Left lung (tissue), 10 donors: ENCODE measurements around the gene RNF41. TPM values are rescaled to one million over a fixed set of nuclear protein-coding genes. Genes with fewer than 3 reads are reported as not detected.

Experiments used
- ATAC-seq: fragments of 200-7000 bp; cut with Tn5 transposase; one replicate; pipeline ENCODE4 v1.9.1; 2020; ENCODE audit warnings: moderate library complexity
- DNase-seq, 4 donors: peaks; one replicate each; pipeline ENCODE4 v3.0.0-alpha.2; 2013 to 2020
- H3K27ac ChIP-seq, 2 donors: fragments of 200-600 bp; sonication (generic) in 1 of 2; one replicate each; pipeline versions ENCODE4 v1.5.0 to v1.8.0; 2020 to 2021
- H3K27me3 ChIP-seq, 2 donors: fragments of 200-600 bp; sonication (generic) in 1 of 2; one replicate each; pipeline versions ENCODE4 v1.5.0 to v1.8.0; 2020 to 2021
- H3K36me3 ChIP-seq, 2 donors: fragments of 200-600 bp; sonication (generic) in 1 of 2; one replicate each; pipeline versions ENCODE4 v1.5.0 to v1.8.0; 2020 to 2021
- H3K4me1 ChIP-seq, 2 donors: fragments of 200-600 bp; one replicate each; pipeline ENCODE4 v1.8.0; 2021
- H3K4me3 ChIP-seq, 2 donors: fragments of 200-600 bp; sonication (generic) in 1 of 2; one replicate each; pipeline versions ENCODE4 v1.5.0 to v1.8.0; 2020 to 2021; ENCODE audit warnings: mild to moderate bottlenecking in 1 of 2
- H3K9me3 ChIP-seq, 2 donors: fragments of 200-600 bp; sonication (generic) in 1 of 2; one replicate each; pipeline versions ENCODE4 v1.5.0 to v1.8.0; 2020 to 2021
- CTCF ChIP-seq, 2 donors: fragments of 200-600 bp; sonication (generic) in 1 of 2; IDR thresholded peaks; one replicate each; pipeline versions ENCODE4 v1.5.0 to v1.8.0; 2021; ENCODE audit warnings: antibody characterized with exemption in 2 of 2
- intact Hi-C, 2 donors: fragments of 100-400 bp; cut with DNase I; formaldehyde crosslinking; loops; one replicate each; pipeline versions ENCODE4 v1.11.2 to v1.14.2; 2022
- polyA plus RNA-seq, 6 donors: library from polyadenylated mRNA; unstranded; fragments of 120-200 nt; gene quantifications; one replicate each; pipeline ENCODE4 v1.2.1, GENCODE V29; 2013; ENCODE audit not compliant: insufficient read length in 6 of 6
- total RNA-seq, 2 donors: library from RNA; stranded (reverse); fragmentation: NEBNext Ultra II Directional; extraction: Animal tissue kit (Norgen Biotek cat#: 25700); gene quantifications; one replicate each; pipeline ENCODE4 v1.2.1, GENCODE V29; 2021
- donor health status: DM: no; HTN: yes; CAD: no.
- donor health status: DM: no; HTN: no; CAD: no.

RNF41 gene
- total and polyA plus RNA-seq, 8 donors, result 41.5 to 51.4 (median 42.8) TPM

- TF ChIP-seq CTCF (IDR thresholded peaks at IDR 0.05), result peak; percentile 60 to 77
- ATAC-seq, result peak; percentile 91
- H3K36me3 ChIP-seq, result peaks cover 0 to 26% of the 10 kb centered on the region in 2 donors
These were observed 32.4 kb downstream of the RNF41 start, which contains the start of gene SMARCC2 for GRCh38 chr12:56189099-56189917. SMARCC2 (minus strand) TSS chr12:56189483; CDS start chr12:56189461, 22 bp downstream.

GRCh38 chr12:56188778-56189098 is 33.0 kb downstream of the RNF41 start:
- Histone ChIP-seq H3K36me3 (peaks cover 0 to 31% of the 10 kb centered on the region in 2 donors), H3K27ac (peak overlapping the region; percentile 80 to 88), H3K9me3 (no peaks in the 10 kb centered on the region), H3K4me1 (peaks cover 10 to 29% of the 10 kb centered on the region in 2 donors), H3K27me3 (no peaks in the 10 kb centered on the region), H3K4me3 (peak overlapping the region; percentile 79 to 83)
- ATAC-seq, result peak; percentile 1
- no peak for TF ChIP-seq CTCF (IDR thresholded peaks at IDR 0.05)
- DNase-seq, result no peak
- intact Hi-C loops, result loop anchor here in 1 of 2 donors (5.0 kb wide), 1 partner anchor 66 kb away; no protein-coding TSS in a partner anchor

More at GRCh38 chr12:56189099-56189917, 32.4 kb downstream of the RNF41 start, which contains the start of gene SMARCC2:
- Histone ChIP-seq H3K9me3 (no peaks in the 10 kb centered on the region), H3K4me3 (peak within 1 kb of the TSS; percentile 79 to 83), H3K4me1 (peaks cover 10 to 29% of the 10 kb centered on the region in 2 donors), H3K27me3 (no peaks in the 10 kb centered on the region), H3K27ac (peak within 1 kb of the TSS; percentile 88 to 94)
- intact Hi-C loops, result loop anchor here in 1 of 2 donors (5.0 kb wide), 1 partner anchor 67 kb away; no protein-coding TSS in a partner anchor
- peak; percentile 80 to 97 (median 90) for DNase-seq

DNA sequence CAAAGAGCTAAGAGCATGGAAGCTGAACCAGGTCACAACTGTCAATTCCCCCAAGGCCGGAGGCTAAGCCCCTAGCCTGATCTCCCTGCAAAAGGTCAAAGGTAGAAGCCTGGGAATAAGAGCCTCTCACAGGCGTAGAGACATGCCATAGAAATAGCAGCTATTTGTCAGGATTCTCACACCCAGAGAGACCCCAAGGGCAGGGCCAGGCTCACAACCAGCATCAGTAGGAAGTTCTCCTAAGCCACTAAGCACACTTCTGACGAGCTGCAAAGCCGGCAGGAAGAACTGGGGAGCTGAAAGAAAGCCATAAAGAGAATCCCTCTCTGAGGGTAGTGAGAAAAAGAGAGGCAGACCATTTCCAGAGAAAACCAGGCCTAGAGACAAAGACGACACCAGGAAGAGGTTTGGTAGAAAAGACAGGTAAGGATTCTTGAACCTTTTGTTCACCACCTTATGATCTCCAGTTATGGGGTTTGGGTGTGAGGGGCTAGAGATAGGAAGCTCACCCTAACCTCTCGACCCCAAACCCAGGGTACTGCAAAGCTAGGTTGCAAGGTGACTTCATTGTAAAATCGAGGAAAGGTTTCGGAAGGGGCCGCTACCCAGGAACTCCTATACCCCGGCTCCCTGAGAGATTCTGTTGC is 33.5 kb downstream of the RNF41 start:
- peaks cover 0 to 36% of the 10 kb centered on the region in 2 donors for H3K36me3 ChIP-seq
- H3K9me3 ChIP-seq, result no peaks in the 10 kb centered on the region
- no peak for DNase-seq
- peak overlapping the region; percentile 79 to 83 for H3K4me3 ChIP-seq
- H3K4me1 ChIP-seq, result peaks cover 10 to 29% of the 10 kb centered on the region in 2 donors
- intact Hi-C loops, result loop anchor here in 1 of 2 donors (5.0 kb wide), 1 partner anchor 66 kb away; no protein-coding TSS in a partner anchor
- TF ChIP-seq CTCF (IDR thresholded peaks at IDR 0.05), result no peak
- peak overlapping the region; percentile 80 to 88 for H3K27ac ChIP-seq
- no peaks in the 10 kb centered on the region for H3K27me3 ChIP-seq
- ATAC-seq, result no peak

DNA sequence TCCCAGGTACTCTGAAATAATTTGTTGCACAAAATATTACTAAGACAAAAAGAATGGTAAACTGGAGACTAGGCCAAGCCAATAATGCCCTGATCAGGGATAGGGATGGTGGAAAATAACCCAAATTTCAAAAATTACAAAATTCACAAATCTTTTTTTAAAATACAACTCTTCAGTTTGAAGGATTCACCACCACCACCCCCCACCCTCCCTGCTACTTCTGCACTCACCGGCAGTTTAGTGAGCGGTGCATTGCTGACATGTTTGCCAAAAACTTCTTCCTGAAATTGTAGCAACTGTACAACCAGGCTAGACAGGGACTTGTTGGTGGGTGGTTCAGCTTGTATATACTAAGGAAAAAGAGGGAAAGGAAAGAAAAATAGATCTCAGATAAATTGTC is 34.8 kb downstream of the RNF41 start:
- intact Hi-C loops, result loop anchor here in 1 of 2 donors (5.0 kb wide), 1 partner anchor 65 kb away; no protein-coding TSS in a partner anchor
- no peak for DNase-seq

More for the DNA sequence above, 34.8 kb downstream of the RNF41 start:
- H3K27me3 ChIP-seq, result no peaks in the 10 kb centered on the region
- peaks cover 10 to 29% of the 10 kb centered on the region in 2 donors for H3K4me1 ChIP-seq
- H3K36me3 ChIP-seq, result peaks cover 0 to 49% of the 10 kb centered on the region in 2 donors
- H3K9me3 ChIP-seq, result no peaks in the 10 kb centered on the region
- TF ChIP-seq CTCF (IDR thresholded peaks at IDR 0.05), result no peak
- no peak for ATAC-seq
- H3K4me3 ChIP-seq, result peak overlapping the region in 1 of 2 donors; percentile 83
- peak overlapping the region in 1 of 2 donors; percentile 11 for H3K27ac ChIP-seq
